Mesendoderm (in vitro differentiated cells): ENCODE data around the gene BDKRB1.

Source experiments
- DNase-seq: peaks from one replicate; pipeline ENCODE4 v3.0.0; 2013
- H2AK5ac ChIP-seq: 2 replicates; pipeline ENCODE4 v1.6.1; 2013; ENCODE audit warnings: low read length, inconsistent platforms
- H2BK120ac ChIP-seq: 2 replicates; pipeline ENCODE4 v1.6.1; 2013; ENCODE audit warnings: low read depth, mild to moderate bottlenecking, low read length, moderate library complexity, mixed read lengths
- H2BK15ac ChIP-seq: replicated peaks from 2 replicates; pipeline ENCODE4 v1.6.1; 2013; ENCODE audit warnings: low read depth, mild to moderate bottlenecking, moderate library complexity
- H2BK5ac ChIP-seq: 2 replicates; pipeline ENCODE4 v1.6.1; 2013; ENCODE audit warnings: low read length, inconsistent platforms
- H3K18ac ChIP-seq: 2 replicates; pipeline ENCODE4 v1.6.1; 2013; ENCODE audit warnings: mild to moderate bottlenecking, low read length, mixed read lengths
- H3K23ac ChIP-seq: one replicate; pipeline ENCODE4 v1.6.1; 2013; ENCODE audit warnings: low read length
- H3K27ac ChIP-seq: 2 replicates; pipeline ENCODE4 v1.5.1; 2013; ENCODE audit warnings: low read depth, mild to moderate bottlenecking, inconsistent platforms, low read length, moderate library complexity
- H3K27me3 ChIP-seq: 2 replicates; pipeline ENCODE4 v1.6.1; 2013; ENCODE audit warnings: low read length, control low read depth, mild to moderate bottlenecking, inconsistent platforms; ENCODE audit not compliant: insufficient read depth, poor library complexity
- H3K36me3 ChIP-seq: 2 replicates; pipeline ENCODE4 v1.6.1; 2013; ENCODE audit warnings: low read length, inconsistent platforms; ENCODE audit not compliant: control insufficient read depth, insufficient read depth
- H3K4ac ChIP-seq: one replicate; pipeline ENCODE4 v1.6.1; 2013; ENCODE audit warnings: low read depth, mild to moderate bottlenecking, low read length, moderate library complexity
- H3K4me1 ChIP-seq: 2 replicates; pipeline ENCODE4 v1.6.1; 2013; ENCODE audit warnings: low read depth, low read length, inconsistent platforms; ENCODE audit not compliant: control insufficient read depth
- H3K4me2 ChIP-seq: 2 replicates; pipeline ENCODE4 v1.6.1; 2013; ENCODE audit warnings: low read length
- H3K4me3 ChIP-seq: 2 replicates; pipeline ENCODE4 v1.5.1; 2013; ENCODE audit warnings: mild to moderate bottlenecking, low read length
- H3K56ac ChIP-seq: one replicate; pipeline ENCODE4 v1.6.1; 2013; ENCODE audit warnings: low read length
- H3K79me1 ChIP-seq: 2 replicates; pipeline ENCODE4 v1.6.1; 2013; ENCODE audit warnings: low read length, inconsistent platforms
- H3K79me2 ChIP-seq: 2 replicates; pipeline ENCODE4 v1.6.1; 2013; ENCODE audit warnings: mild to moderate bottlenecking, low read length; ENCODE audit not compliant: control insufficient read depth, insufficient read depth
- H3K9ac ChIP-seq: 2 replicates; pipeline ENCODE4 v1.6.1; 2013; ENCODE audit warnings: low read length, inconsistent platforms
- H4K5ac ChIP-seq: one replicate; pipeline ENCODE4 v1.6.1; 2013; ENCODE audit warnings: low read length
- H4K8ac ChIP-seq: one replicate; pipeline ENCODE4 v1.6.1; 2013; ENCODE audit warnings: low read depth, mild to moderate bottlenecking, control low read depth, low read length, moderate library complexity
- WGBS: extraction: QIAGEN DNeasy Blood & Tissue Kit; methylation state at CpG from one replicate; pipeline ENCODE4 v1.1.7; 2013; ENCODE audit warnings: low lambda C conversion rate, missing lambda C conversion rate; ENCODE audit not compliant: insufficient coverage; ENCODE audit errors: extremely low coverage; 5-methylcytosine and 5-hydroxymethylcytosine counted together

Gene BDKRB1

GRCh38 chr14:96213871-96214465 is 42.0 kb upstream of the BDKRB1 start:
- Histone ChIP-seq H3K23ac (no peak overlapping the region), H4K5ac (no peak overlapping the region), H3K18ac (no peak overlapping the region), H4K8ac (no peak overlapping the region), H2BK15ac (no peak overlapping the region), H2AK5ac (no peak overlapping the region), H2BK120ac (no peak overlapping the region), H3K27me3 (no peaks in the 10 kb centered on the region), H3K56ac (no peak overlapping the region), H3K9ac (no peak overlapping the region), H2BK5ac (no peak overlapping the region), H3K27ac (no peak overlapping the region), H3K4me2 (no peak overlapping the region), H3K36me3 (no peaks in the 10 kb centered on the region), H3K79me1 (no peaks in the 10 kb centered on the region), H3K4me1 (no peaks in the 10 kb centered on the region), H3K4me3 (no peak overlapping the region), H3K4ac (no peak overlapping the region), H3K79me2 (no peaks in the 10 kb centered on the region)
- WGBS, result no CpG with 5 or more reads among the region's 10 CpGs
- DNase-seq, result no peak

GRCh38 chr14:96214793-96215192 is 41.2 kb upstream of the BDKRB1 start:
- H4K8ac ChIP-seq, result no peak overlapping the region
- no peaks in the 10 kb centered on the region for H3K4me1 ChIP-seq
- no peak overlapping the region for H3K56ac ChIP-seq
- no peak overlapping the region for H3K23ac ChIP-seq
- no peaks in the 10 kb centered on the region for H3K27me3 ChIP-seq
- H3K4me3 ChIP-seq, result no peak overlapping the region
- no peak overlapping the region for H2BK15ac ChIP-seq
- H2AK5ac ChIP-seq, result no peak overlapping the region
- no peak overlapping the region for H3K27ac ChIP-seq
- H3K18ac ChIP-seq, result no peak overlapping the region
- H4K5ac ChIP-seq, result no peak overlapping the region
- no peak for DNase-seq
- no peaks in the 10 kb centered on the region for H3K36me3 ChIP-seq
- H3K79me2 ChIP-seq, result no peaks in the 10 kb centered on the region
- no peak overlapping the region for H3K4ac ChIP-seq
- no peak overlapping the region for H3K4me2 ChIP-seq
- no peak overlapping the region for H3K9ac ChIP-seq
- no peak overlapping the region for H2BK120ac ChIP-seq
- no CpG with 5 or more reads among the region's 4 CpGs for WGBS
- no peak overlapping the region for H2BK5ac ChIP-seq
- H3K79me1 ChIP-seq, result no peaks in the 10 kb centered on the region

- H3K18ac ChIP-seq, result no peak overlapping the region
- no peak overlapping the region for H3K56ac ChIP-seq
- no peak overlapping the region for H4K5ac ChIP-seq
- H3K27me3 ChIP-seq, result no peaks in the 10 kb centered on the region
- no peak overlapping the region for H2AK5ac ChIP-seq
- H2BK5ac ChIP-seq, result no peak overlapping the region
- H3K4me1 ChIP-seq, result no peaks in the 10 kb centered on the region
- DNase-seq, result no peak
- H2BK120ac ChIP-seq, result no peak overlapping the region
- no peak overlapping the region for H3K4ac ChIP-seq
- no peak overlapping the region for H4K8ac ChIP-seq
- H3K79me2 ChIP-seq, result no peaks in the 10 kb centered on the region
- no peaks in the 10 kb centered on the region for H3K36me3 ChIP-seq
- no peak overlapping the region for H2BK15ac ChIP-seq
- H3K9ac ChIP-seq, result no peak overlapping the region
- no CpG with 5 or more reads among the region's 7 CpGs for WGBS
- H3K23ac ChIP-seq, result no peak overlapping the region
- H3K27ac ChIP-seq, result no peak overlapping the region
- H3K4me3 ChIP-seq, result no peak overlapping the region
- H3K4me2 ChIP-seq, result no peak overlapping the region
- H3K79me1 ChIP-seq, result no peaks in the 10 kb centered on the region
Measured at GRCh38 chr14:96215452-96216244, 40.4 kb upstream of the BDKRB1 start.

- no CpG with 5 or more reads among the region's 1 CpG for WGBS
- Histone ChIP-seq H3K27ac (no peak overlapping the region), H2BK120ac (no peak overlapping the region)
Measured at GRCh38 chr14:96216627-96217026, 39.4 kb upstream of the BDKRB1 start.

GRCh38 chr14:96217376-96217913 is 38.6 kb upstream of the BDKRB1 start:
- Histone ChIP-seq H3K27ac (no peak overlapping the region), H3K9ac (no peak overlapping the region), H3K4me3 (no peak overlapping the region), H3K27me3 (no peaks in the 10 kb centered on the region), H3K4me1 (no peaks in the 10 kb centered on the region), H3K56ac (no peak overlapping the region), H2BK5ac (no peak overlapping the region), H4K8ac (no peak overlapping the region), H2BK120ac (no peak overlapping the region), H3K79me1 (no peaks in the 10 kb centered on the region), H3K18ac (no peak overlapping the region), H2AK5ac (no peak overlapping the region), H4K5ac (no peak overlapping the region), H3K4ac (no peak overlapping the region), H3K36me3 (no peaks in the 10 kb centered on the region), H3K79me2 (no peaks in the 10 kb centered on the region), H2BK15ac (no peak overlapping the region), H3K4me2 (no peak overlapping the region), H3K23ac (no peak overlapping the region)
- no peak for DNase-seq
- no CpG with 5 or more reads among the region's 8 CpGs for WGBS

More at GRCh38 chr14:96216627-96217026, 39.4 kb upstream of the BDKRB1 start:
- Histone ChIP-seq H3K56ac (no peak overlapping the region), H3K79me2 (no peaks in the 10 kb centered on the region), H3K4me1 (no peaks in the 10 kb centered on the region), H3K36me3 (no peaks in the 10 kb centered on the region), H2BK15ac (no peak overlapping the region), H3K27me3 (no peaks in the 10 kb centered on the region), H3K18ac (no peak overlapping the region), H3K23ac (no peak overlapping the region), H3K4me2 (no peak overlapping the region), H3K4me3 (no peak overlapping the region), H2BK5ac (no peak overlapping the region), H3K9ac (no peak overlapping the region), H2AK5ac (no peak overlapping the region), H4K5ac (no peak overlapping the region), H3K4ac (no peak overlapping the region), H4K8ac (no peak overlapping the region), H3K79me1 (no peaks in the 10 kb centered on the region)
- no peak for DNase-seq
